ENCODE measurements around the gene ADAM12. TPM values are rescaled to one million over a fixed set of nuclear protein-coding genes. Genes with fewer than 3 reads are reported as not detected.

ADAM12 gene
- total RNA-seq, 1 experiment from 2014 or later, result 16.8 TPM

GRCh38 chr10:126342680-126343079 lies 45.6 kb downstream of the ADAM12 start:
- no peaks in the 10 kb centered on the region for H4K20me1 ChIP-seq (ENCODE audit: insufficient read depth)
- no peaks in the 10 kb centered on the region for H3K4me1 ChIP-seq (replicated peaks; ENCODE audit: insufficient read depth)
- ChIA-PET CTCF (no interaction called here), POLR2A (ENCODE audit: unreplicated experiment) (no interaction called here)
- no peaks in the 10 kb centered on the region for H3F3A ChIP-seq (ENCODE audit: insufficient read depth, low read depth)
- TF ChIP-seq EZH2 (IDR thresholded peaks at IDR 0.05; ENCODE audit: low read depth) (no peak), CTCF (conservative IDR thresholded peaks at IDR 0.05) (no peak)
- H3K36me3 ChIP-seq (ENCODE audit: low read depth), result no peaks in the 10 kb centered on the region
- H2AFZ ChIP-seq, result no peak overlapping the region
- no peak overlapping the region for H3K4me2 ChIP-seq
- DNase-seq, result no peak
- H3K9me3 ChIP-seq (ENCODE audit: insufficient read depth, low read depth), result no peaks in the 10 kb centered on the region
- no peak overlapping the region for H3K4me3 ChIP-seq
- intact Hi-C loops (cut with micrococcal nuclease; ENCODE audit: unreplicated experiment), result no loop called here
- H3K79me2 ChIP-seq (ENCODE audit: low read depth), result no peaks in the 10 kb centered on the region
- no peaks in the 10 kb centered on the region for H3K9me2 ChIP-seq (ENCODE audit: insufficient read depth)
- no peak overlapping the region for H3K27ac ChIP-seq
- no peaks in the 10 kb centered on the region for H3K27me3 ChIP-seq (ENCODE audit: insufficient read depth, low read depth)
- no TSS peak for BruUV-seq (replicated peaks)

GRCh38 chr10:126341491-126341890 lies 46.8 kb downstream of the ADAM12 start:
- ChIA-PET CTCF (no interaction called here), POLR2A (ENCODE audit: unreplicated experiment) (no interaction called here)
- intact Hi-C loops (cut with micrococcal nuclease; ENCODE audit: unreplicated experiment), result no loop called here
- Histone ChIP-seq H3K9me3 (ENCODE audit: insufficient read depth, low read depth) (no peaks in the 10 kb centered on the region), H4K20me1 (ENCODE audit: insufficient read depth) (no peaks in the 10 kb centered on the region), H3K36me3 (ENCODE audit: low read depth) (no peaks in the 10 kb centered on the region), H3K79me2 (ENCODE audit: low read depth) (no peaks in the 10 kb centered on the region), H3K27me3 (ENCODE audit: insufficient read depth, low read depth) (no peaks in the 10 kb centered on the region), H3F3A (ENCODE audit: insufficient read depth, low read depth) (no peaks in the 10 kb centered on the region), H2AFZ (no peak overlapping the region), H3K27ac (no peak overlapping the region), H3K4me2 (no peak overlapping the region), H3K4me1 (replicated peaks; ENCODE audit: insufficient read depth) (no peaks in the 10 kb centered on the region), H3K4me3 (no peak overlapping the region), H3K9me2 (ENCODE audit: insufficient read depth) (no peaks in the 10 kb centered on the region)
- DNase-seq, result no peak
- BruUV-seq (replicated peaks), result no TSS peak
- no peak for TF ChIP-seq CTCF (conservative IDR thresholded peaks at IDR 0.05)

- Histone ChIP-seq H3K4me3 (no peak overlapping the region), H3K27ac (no peak overlapping the region), H3K79me2 (ENCODE audit: low read depth) (no peaks in the 10 kb centered on the region), H4K20me1 (ENCODE audit: insufficient read depth) (no peaks in the 10 kb centered on the region), H2AFZ (no peak overlapping the region), H3K36me3 (ENCODE audit: low read depth) (no peaks in the 10 kb centered on the region), H3K9me3 (ENCODE audit: insufficient read depth, low read depth) (no peaks in the 10 kb centered on the region), H3K27me3 (ENCODE audit: insufficient read depth, low read depth) (no peaks in the 10 kb centered on the region), H3K9me2 (ENCODE audit: insufficient read depth) (no peaks in the 10 kb centered on the region), H3K4me2 (no peak overlapping the region), H3F3A (ENCODE audit: insufficient read depth, low read depth) (no peaks in the 10 kb centered on the region), H3K4me1 (replicated peaks; ENCODE audit: insufficient read depth) (no peaks in the 10 kb centered on the region)
- no peak for DNase-seq
- ChIA-PET POLR2A (ENCODE audit: unreplicated experiment) (no interaction called here), CTCF (no interaction called here)
- TF ChIP-seq CTCF (conservative IDR thresholded peaks at IDR 0.05) (no peak), EZH2 (IDR thresholded peaks at IDR 0.05; ENCODE audit: low read depth) (no peak)
- intact Hi-C loops (cut with micrococcal nuclease; ENCODE audit: unreplicated experiment), result no loop called here
- no TSS peak for BruUV-seq (replicated peaks)
These were observed 50.9 kb downstream of the ADAM12 start for GRCh38 chr10:126337251-126337810.
